GM12878 (cell line): Measurements from ENCODE around the gene MAN2C1. TPM values are rescaled to one million over a fixed set of nuclear protein-coding genes. Genes with fewer than 3 reads are reported as not detected.

Experiments
- BMI1 ChIP-seq: fragments of 450-650 bp; IDR thresholded peaks from 2 replicates; pipeline ENCODE4 v1.6.1; 2016; ENCODE audit warnings: mild to moderate bottlenecking, moderate library complexity, borderline replicate concordance
- CBX5 ChIP-seq: sonication (generic); IDR thresholded peaks from 2 replicates; pipeline ENCODE4 v1.6.1; 2016; ENCODE audit warnings: low read depth, moderate library complexity, mild to moderate bottlenecking, inconsistent platforms
- CEBPB ChIP-seq, 2 experiments: fragments of 150-350 bp in 1 of 2; IDR thresholded peaks; 2 replicates each; pipeline ENCODE4 v1.6.1; 2012 to 2014; ENCODE audit warnings: low read depth in 2 of 2, low read length in 2 of 2, borderline replicate concordance in 1 of 2, inconsistent platforms in 1 of 2
- E2F4 ChIP-seq: IDR thresholded peaks from 2 replicates; pipeline ENCODE4 v1.6.1; 2012; ENCODE audit warnings: low read depth, low read length, improper control_type of control experiment
- HCFC1 ChIP-seq: fragments of 150-350 bp; IDR thresholded peaks from 2 replicates; pipeline ENCODE4 v1.6.1; 2014; ENCODE audit warnings: low read length
- HDGF ChIP-seq: fragments of 450-650 bp; IDR thresholded peaks from 2 replicates; pipeline ENCODE4 v1.6.1; 2016; ENCODE audit warnings: antibody characterized with exemption
- JUNB ChIP-seq: IDR thresholded peaks from 2 replicates; pipeline ENCODE4 v1.6.1; 2016; ENCODE audit warnings: antibody characterized with exemption, mild to moderate bottlenecking
- KLF5 ChIP-seq: fragments of 450-650 bp; IDR thresholded peaks from 2 replicates; pipeline ENCODE4 v1.6.1; 2014; ENCODE audit warnings: mild to moderate bottlenecking; ENCODE audit not compliant: partially characterized antibody
- PKNOX1 ChIP-seq: fragments of 450-650 bp; IDR thresholded peaks from 2 replicates; pipeline ENCODE4 v1.6.1; 2016; ENCODE audit warnings: mild to moderate bottlenecking
- POU2F2 ChIP-seq: IDR thresholded peaks from 3 replicates; pipeline ENCODE4 v1.6.1; 2011; ENCODE audit warnings: low read depth, mild to moderate bottlenecking, low read length, borderline replicate concordance
- ZBTB40 ChIP-seq: fragments of 450-650 bp; IDR thresholded peaks from 2 replicates; pipeline ENCODE4 v1.6.1; 2016; ENCODE audit warnings: mild to moderate bottlenecking, moderate library complexity, borderline replicate concordance
- ZNF24 ChIP-seq: fragments of 450-650 bp; IDR thresholded peaks from 2 replicates; pipeline ENCODE4 v1.6.1; 2017; ENCODE audit warnings: antibody characterized with exemption, mild to moderate bottlenecking
- polyA plus RNA-seq, 11 experiments: library from polyadenylated mRNA; depleted of rRNA in 4 of 11; unstranded in 6 of 11; stranded (reverse) in 5 of 11; fragments of >200 nt; fragmentation: Nextera tagmentation in 4 of 11; fragmentation: Illumina TruSeq in 1 of 11; extraction: Ambion mirVana in 4 of 11; extraction: Trizol in 1 of 11; gene quantifications; 1 replicate in 1 of 11; 2 replicates in 10 of 11; pipeline versions ENCODE4 v1.2.1 to v1.2.3, GENCODE V29; 2011 to 2016; ENCODE audit warnings: inconsistent platforms in 2 of 11, missing spikeins in 2 of 11, low read depth in 1 of 11
- total RNA-seq, 4 experiments: library from RNA; depleted of rRNA in 3 of 4; stranded (reverse); fragments of >200 nt in 3 of 4; fragmentation: Illumina TruSeq in 1 of 4; extraction: Trizol in 1 of 4; gene quantifications; 2 replicates each; pipeline versions ENCODE4 v1.2.1 to v1.2.3, GENCODE V29; 2013 to 2021
- TF ChIP-seq, protein P1 (sequence below): IDR thresholded peaks from 2 replicates; pipeline ENCODE4 v1.6.1; 2012; ENCODE audit warnings: improper control_type of control experiment, low read depth, low read length; ENCODE audit not compliant: insufficient replicate concordance
- TF ChIP-seq, protein P2 (sequence below): fragments of 450-650 bp; IDR thresholded peaks from 2 replicates; pipeline ENCODE4 v1.6.1; 2018; ENCODE audit warnings: borderline replicate concordance, mild to moderate bottlenecking; ENCODE audit not compliant: partially characterized antibody

Gene MAN2C1
- total and polyA plus RNA-seq, 10 of the 15 experiments (the other 5 are each of a cell fraction or from before 2014, with no cell fraction given) = 1.4 to 111 (median 42.2) TPM

- TF ChIP-seq, protein P1, sequence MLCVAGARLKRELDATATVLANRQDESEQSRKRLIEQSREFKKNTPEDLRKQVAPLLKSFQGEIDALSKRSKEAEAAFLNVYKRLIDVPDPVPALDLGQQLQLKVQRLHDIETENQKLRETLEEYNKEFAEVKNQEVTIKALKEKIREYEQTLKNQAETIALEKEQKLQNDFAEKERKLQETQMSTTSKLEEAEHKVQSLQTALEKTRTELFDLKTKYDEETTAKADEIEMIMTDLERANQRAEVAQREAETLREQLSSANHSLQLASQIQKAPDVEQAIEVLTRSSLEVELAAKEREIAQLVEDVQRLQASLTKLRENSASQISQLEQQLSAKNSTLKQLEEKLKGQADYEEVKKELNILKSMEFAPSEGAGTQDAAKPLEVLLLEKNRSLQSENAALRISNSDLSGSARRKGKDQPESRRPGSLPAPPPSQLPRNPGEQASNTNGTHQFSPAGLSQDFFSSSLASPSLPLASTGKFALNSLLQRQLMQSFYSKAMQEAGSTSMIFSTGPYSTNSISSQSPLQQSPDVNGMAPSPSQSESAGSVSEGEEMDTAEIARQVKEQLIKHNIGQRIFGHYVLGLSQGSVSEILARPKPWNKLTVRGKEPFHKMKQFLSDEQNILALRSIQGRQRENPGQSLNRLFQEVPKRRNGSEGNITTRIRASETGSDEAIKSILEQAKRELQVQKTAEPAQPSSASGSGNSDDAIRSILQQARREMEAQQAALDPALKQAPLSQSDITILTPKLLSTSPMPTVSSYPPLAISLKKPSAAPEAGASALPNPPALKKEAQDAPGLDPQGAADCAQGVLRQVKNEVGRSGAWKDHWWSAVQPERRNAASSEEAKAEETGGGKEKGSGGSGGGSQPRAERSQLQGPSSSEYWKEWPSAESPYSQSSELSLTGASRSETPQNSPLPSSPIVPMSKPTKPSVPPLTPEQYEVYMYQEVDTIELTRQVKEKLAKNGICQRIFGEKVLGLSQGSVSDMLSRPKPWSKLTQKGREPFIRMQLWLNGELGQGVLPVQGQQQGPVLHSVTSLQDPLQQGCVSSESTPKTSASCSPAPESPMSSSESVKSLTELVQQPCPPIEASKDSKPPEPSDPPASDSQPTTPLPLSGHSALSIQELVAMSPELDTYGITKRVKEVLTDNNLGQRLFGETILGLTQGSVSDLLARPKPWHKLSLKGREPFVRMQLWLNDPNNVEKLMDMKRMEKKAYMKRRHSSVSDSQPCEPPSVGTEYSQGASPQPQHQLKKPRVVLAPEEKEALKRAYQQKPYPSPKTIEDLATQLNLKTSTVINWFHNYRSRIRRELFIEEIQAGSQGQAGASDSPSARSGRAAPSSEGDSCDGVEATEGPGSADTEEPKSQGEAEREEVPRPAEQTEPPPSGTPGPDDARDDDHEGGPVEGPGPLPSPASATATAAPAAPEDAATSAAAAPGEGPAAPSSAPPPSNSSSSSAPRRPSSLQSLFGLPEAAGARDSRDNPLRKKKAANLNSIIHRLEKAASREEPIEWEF = no peak
- peak; percentile 30; the same call in 1 of the 2 replicates for TF ChIP-seq HCFC1
- TF ChIP-seq, protein P2, sequence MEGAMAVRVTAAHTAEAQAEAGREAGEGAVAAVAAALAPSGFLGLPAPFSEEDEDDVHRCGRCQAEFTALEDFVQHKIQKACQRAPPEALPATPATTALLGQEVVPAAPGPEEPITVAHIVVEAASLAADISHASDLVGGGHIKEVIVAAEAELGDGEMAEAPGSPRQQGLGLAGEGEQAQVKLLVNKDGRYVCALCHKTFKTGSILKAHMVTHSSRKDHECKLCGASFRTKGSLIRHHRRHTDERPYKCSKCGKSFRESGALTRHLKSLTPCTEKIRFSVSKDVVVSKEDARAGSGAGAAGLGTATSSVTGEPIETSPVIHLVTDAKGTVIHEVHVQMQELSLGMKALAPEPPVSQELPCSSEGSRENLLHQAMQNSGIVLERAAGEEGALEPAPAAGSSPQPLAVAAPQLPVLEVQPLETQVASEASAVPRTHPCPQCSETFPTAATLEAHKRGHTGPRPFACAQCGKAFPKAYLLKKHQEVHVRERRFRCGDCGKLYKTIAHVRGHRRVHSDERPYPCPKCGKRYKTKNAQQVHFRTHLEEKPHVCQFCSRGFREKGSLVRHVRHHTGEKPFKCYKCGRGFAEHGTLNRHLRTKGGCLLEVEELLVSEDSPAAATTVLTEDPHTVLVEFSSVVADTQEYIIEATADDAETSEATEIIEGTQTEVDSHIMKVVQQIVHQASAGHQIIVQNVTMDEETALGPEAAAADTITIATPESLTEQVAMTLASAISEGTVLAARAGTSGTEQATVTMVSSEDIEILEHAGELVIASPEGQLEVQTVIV = peak; percentile 35
- TF ChIP-seq PKNOX1 = 0 out of 2 replicates have a peak, but pooled peaks have one; percentile 17
- TF ChIP-seq ZNF24 = no peak
- TF ChIP-seq KLF5 = no peak
- no peak for TF ChIP-seq ZBTB40
- TF ChIP-seq CBX5 = no peak
- TF ChIP-seq JUNB = no peak
- TF ChIP-seq CEBPB (IDR thresholded peaks at IDR 0.05; ENCODE audit: borderline replicate concordance in 1 of 2, low read depth in 2 of 2, low read length in 2 of 2) = no peak
- TF ChIP-seq POU2F2 = no peak
- no peak for TF ChIP-seq BMI1
- TF ChIP-seq HDGF = 0 out of 2 replicates have a peak, but pooled peaks have one; percentile 32
- no peak for TF ChIP-seq E2F4
Observed at GRCh38 chr15:75347222-75348033, 21.0 kb downstream of the MAN2C1 start (continued).
